NCI-H345 (cell line): ENCODE data around the gene EARS2.
"Not testable (repeated sequence)": the region's sequence is repeated elsewhere in the genome, so short reads cannot be mapped to it uniquely, and the experiment has no call there.

Source experiments
- DNase-seq: peaks from one replicate; lab custom pipeline; 2025; lab: John Stamatoyannopoulos, UW

EARS2 gene

GRCh38 chr16:23527961-23528643 lies 29.0 kb downstream of the EARS2 start:
- DNase-seq = no peak

GRCh38 chr16:23524886-23525285 lies 32.3 kb downstream of the EARS2 start:
- DNase-seq = no peak

DNA sequence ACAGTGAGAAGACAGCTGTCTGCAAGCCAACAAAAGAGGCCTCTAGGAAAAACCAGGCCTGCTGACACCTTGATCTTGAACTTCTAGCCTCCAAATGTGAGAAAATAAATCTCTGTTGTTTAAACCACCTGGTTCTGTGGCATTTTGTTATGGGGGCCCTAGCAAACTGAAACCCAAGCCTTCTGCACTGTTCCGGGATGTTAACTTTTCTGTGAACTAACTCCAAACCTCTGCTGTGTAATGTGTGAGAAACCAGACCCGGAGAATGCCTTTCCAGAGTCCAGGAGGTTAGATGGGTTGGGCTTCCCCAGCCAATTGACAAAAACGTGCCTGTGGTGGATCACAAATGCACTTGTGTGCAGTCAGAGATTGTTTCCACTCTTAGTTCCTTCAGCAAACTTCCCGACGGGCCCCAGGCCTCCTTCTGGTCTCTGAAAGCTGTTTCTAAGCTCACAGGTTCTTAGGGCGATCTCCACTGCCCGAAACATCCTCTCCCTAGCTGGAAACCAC lies 33.2 kb downstream of the EARS2 start:
- DNase-seq = no peak

DNA sequence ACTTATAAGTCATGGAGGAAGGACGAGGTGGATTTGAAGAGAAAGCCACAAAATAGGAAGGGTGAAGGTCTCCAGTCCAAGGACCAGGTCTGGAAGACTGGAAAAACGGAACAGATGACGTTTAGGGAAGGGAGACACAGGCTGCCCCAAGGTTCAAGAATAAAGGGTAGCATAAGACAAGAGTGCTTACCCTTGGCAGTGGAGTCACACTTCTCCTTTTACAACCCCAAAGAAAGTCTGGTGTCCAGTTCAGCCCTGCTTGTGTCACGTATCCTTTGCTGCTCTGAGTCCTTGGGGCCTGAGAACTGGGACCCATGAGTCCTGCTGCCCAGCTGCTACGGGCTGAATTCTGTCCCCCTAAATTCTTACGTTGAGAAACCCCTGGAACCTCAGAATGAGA lies 33.8 kb downstream of the EARS2 start:
- DNase-seq = no peak

DNA sequence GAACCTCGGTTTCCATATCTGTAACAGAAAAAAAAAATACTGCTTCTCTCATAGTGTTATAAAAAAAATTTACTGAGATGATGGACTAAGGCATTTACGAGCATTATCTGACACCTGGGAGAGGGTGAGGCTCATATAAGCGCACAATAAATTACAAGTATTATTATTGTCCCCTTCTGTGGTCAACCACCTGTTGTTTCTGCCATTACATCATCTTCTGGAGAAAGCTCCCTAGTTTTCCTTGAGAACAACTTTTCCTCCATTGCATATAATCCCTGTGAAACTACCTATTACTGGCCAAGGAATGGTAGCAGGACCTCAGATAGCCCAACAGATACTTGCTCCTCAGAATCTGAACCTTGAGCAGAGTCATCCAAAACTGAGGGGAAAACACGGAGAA lies 35.2 kb downstream of the EARS2 start:
- no peak for DNase-seq

DNA sequence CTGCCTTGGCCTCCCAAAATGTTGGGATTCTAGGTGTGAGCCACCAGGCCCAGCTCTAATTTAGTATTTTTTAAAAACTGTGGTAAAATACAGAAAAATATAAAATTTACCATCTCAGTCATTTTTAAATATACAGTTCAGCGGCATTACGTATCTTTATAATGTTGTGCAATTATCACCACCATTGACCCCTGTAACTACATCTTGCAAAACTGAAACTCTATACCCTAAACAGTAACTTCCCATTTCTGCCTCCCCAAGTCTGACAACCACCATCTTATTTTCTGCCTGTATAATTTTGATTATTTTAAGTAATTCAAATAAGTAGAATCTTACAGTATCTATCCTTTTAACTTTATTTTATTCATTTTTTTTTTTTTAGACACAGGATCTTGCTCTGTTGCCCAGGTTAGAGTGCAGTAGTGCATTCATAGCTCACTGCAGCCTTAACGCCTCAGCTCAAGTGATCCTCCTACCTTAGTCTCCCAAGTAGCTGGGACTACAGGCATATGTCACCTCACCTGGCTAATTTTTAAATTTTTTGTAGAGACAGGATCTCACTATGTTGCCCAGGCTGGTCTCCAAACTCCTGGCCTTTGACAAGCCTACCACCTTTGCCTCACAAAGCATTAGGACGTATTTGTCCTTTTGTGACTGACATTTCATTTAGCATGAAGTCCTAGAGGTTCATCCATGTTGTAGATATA lies 36.0 kb downstream of the EARS2 start:
- DNase-seq = no peak

DNA sequence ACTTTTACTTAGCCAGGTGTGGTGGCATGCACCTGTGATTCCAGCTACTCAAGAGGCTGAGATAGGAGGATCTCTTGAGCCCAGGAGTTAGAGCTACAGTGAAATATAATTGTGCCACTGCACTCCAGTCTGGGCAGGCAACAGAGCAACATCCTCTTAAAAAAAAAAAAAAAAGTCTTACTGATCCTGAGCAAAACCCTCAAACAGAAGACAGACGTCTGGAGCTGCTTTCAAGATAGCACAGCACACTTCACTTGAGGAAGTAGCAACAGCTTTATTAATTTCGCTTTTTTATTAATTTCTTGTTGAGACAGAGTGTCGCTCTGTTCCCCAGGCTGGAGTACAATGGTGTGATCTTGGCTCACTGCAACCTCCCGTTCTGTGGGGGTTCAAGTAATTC lies 36.6 kb downstream of the EARS2 start:
- DNase-seq = no peak

- DNase-seq = no peak
Measured at GRCh38 chr16:23519282-23519681, 37.9 kb downstream of the EARS2 start.

GRCh38 chr16:23518435-23518891 lies 38.7 kb downstream of the EARS2 start:
- DNase-seq = no peak

GRCh38 chr16:23516366-23517137 lies 40.6 kb downstream of the EARS2 start:
- no peak for DNase-seq

DNA sequence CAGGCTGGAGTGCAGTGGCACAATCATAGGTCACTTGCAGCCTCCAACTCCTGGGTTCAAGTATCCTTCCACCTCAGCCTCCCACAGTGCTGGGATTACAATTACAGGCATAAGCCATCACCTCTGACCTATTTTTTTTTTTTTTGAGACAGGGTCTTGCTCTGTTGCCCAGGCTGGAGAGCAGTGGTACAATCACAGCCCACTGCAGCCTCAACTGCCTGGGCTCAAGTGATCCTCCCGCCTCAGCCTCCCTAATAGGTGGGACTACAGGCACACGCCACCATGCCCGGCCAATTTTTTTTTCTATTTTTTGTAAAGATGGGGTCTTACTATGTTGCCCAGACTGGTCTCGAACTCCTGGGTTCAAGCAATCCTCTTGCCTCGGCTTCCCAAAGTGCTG lies 41.3 kb downstream of the EARS2 start:
- no peak for DNase-seq

DNA sequence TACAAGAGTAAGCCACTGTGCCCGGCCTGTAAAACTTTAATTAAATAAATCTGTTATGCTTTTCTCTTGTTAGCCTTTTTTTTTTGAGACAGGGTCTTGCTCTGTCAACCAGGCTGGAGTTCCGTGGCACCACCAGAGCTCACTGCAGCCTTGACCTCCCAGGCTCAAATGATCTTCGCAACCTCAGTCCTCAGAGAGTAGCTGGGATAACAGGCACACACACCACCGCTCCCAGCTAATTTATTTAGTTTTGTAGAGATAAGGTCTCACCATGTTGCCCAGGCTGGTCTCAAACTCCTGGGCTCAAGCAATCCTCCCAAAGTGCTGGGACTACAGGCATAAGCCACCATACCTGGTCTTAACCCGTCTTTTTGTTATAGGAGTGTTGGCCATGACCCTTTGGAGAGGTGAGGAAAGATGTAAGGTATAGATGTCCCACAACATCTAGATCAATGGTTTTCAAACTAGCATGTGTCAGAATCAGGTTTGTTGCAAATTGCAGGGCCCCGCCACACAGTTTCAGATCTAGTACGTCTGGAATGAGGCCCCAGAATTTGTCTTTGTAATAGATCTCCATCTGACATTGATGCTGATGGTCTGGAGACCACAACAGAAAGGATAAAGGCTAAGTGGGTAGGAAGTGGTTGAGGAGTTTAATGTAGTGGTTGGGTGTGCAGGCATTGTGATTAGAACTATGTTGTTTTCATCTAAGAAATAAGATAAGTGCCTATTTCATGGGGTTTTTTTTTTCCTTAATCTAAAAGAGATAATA lies 42.6 kb downstream of the EARS2 start:
- DNase-seq = no peak

- DNase-seq = no peak
Measured at GRCh38 chr16:23512168-23512695, 44.9 kb downstream of the EARS2 start.

DNA sequence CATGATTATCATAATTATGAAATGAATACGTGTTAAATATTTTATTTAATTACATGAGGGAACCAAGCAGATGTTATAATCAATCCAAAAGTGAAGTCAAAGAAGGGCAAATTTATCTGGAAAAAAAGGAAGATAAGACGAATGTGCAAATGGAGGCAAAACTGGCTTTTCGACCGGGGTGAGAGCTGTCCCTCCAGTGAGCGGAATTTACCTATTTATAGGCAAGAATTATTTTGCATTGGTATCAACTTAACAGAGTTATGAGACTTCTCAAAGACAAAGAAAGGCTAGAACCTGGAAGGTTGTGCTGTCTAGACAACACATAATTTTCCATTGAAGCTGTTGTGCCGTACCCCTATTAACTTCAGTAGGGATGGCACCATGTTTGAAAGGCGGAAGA lies 45.4 kb downstream of the EARS2 start:
- DNase-seq = no peak

DNA sequence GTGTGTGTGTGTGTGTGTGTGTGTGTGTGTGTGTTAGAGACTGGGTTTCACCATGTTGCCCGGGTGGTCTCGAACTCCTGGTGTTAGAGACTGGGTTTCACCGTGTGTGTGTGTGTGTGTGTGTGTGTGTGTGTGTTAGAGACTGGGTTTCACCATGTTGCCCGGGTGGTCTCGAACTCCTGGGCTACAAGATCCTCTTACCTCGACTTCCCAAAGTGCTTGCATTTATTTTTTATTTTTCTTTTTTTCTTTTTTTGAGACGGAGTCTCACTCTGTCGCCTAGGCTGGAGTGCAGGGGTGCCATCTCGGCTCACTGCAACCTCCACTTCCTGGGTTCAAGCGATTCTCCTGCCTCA lies 46.3 kb downstream of the EARS2 start:
- not testable (repeated sequence) for DNase-seq

GRCh38 chr16:23510164-23510914 lies 46.8 kb downstream of the EARS2 start, which contains the start of gene GGA2:
Gene GGA2, minus strand, starts transcription at chr16:23510494. Its CDS starts 83 bp downstream, at chr16:23510411.
- DNase-seq = peak; percentile 81

GRCh38 chr16:23509782-23510163 lies 47.4 kb downstream of the EARS2 start:
- no peak for DNase-seq

GRCh38 chr16:23509441-23509754 lies 47.8 kb downstream of the EARS2 start:
- no peak for DNase-seq

DNA sequence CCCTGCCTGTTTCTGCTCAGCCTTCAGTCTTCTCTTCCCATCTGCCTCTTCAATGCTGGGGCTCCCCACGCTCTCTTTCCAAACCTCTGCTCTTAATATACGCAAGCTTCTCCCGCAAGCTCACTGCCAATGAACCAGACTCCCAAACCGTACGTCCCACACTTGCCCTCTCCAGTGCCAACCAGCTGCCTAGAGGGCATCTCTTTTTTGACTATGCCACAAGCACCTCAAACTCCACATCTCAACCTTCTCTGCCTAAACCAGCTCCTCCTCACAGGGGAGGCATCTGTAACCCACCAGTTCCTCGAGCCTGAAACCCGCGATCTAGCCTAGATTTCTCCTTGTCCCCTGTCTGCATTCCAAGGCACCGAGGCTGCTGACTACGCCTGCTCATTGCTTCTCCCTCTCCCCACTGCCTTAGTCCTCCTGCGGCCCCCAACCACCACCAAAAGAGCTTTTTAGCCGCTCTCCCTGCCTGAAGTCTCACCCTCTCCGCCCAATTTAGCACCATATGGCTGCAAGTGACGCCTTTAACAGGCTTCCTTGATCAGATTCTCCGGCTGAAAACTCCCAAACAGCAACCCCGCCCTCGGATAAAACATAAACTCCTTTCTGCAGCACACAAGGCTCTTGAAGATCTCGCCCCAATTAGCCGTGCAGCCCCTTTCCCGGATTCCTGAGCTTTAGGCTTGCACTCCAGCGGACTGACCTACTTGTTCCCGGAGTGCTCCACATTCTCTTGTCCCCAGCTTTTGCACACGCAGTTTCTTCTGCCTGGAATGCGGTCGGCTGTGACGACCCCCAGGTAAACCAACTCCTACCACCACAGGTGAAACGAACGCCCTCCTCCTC lies 48.3 kb downstream of the EARS2 start:
- no peak for DNase-seq

DNA sequence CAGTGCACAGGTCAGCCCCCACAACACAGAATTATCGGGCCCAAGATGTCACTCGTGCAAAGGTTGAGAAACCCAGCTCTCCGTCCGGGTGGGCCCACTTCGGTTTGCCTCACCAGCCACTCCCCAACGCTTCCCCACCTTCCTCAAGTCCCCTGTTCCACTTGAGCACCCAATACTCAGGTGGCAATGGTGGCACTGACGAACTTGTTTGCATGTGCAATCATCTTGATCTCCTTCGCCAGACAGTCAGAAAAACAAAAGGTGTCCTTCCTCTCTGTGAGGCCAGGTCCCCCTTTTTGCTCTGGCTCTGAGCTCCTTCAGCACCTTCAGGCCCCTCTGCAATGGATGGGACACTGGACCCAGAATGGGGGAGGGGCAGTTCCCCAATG lies 50.5 kb downstream of the EARS2 start:
- DNase-seq = no peak
